Uterus (tissue), 4 donors: ENCODE results near the gene DONSON. TPM values are rescaled to one million over a fixed set of nuclear protein-coding genes. Genes with fewer than 3 reads are reported as not detected.
"Not testable (repeated sequence)": the region's sequence is repeated elsewhere in the genome, so short reads cannot be mapped to it uniquely, and the experiment has no call there.

Experiments
- DNase-seq, 2 donors: peaks; one replicate each; pipeline ENCODE4 v3.0.0-alpha.2; 2019 to 2020
- H3K27ac ChIP-seq, 2 donors: fragments of 200-600 bp; sonication (generic); 1 replicate in 1 of 2; 2 replicates in 1 of 2; pipeline ENCODE4 v1.5.1; 2016 to 2018
- H3K27me3 ChIP-seq, 2 donors: fragments of 200-600 bp; sonication (generic); one replicate each; pipeline ENCODE4 v1.5.1; 2018 to 2019; ENCODE audit warnings: control low read depth in 1 of 2
- H3K36me3 ChIP-seq, 2 donors: fragments of 200-600 bp; sonication (generic); one replicate each; pipeline ENCODE4 v1.5.1; 2019; ENCODE audit warnings: control low read depth in 1 of 2
- H3K4me1 ChIP-seq, 2 donors: fragments of 200-600 bp; sonication (generic); one replicate each; pipeline ENCODE4 v1.5.1; 2018 to 2019; ENCODE audit warnings: control low read depth in 1 of 2
- H3K4me3 ChIP-seq, 2 donors: fragments of 200-600 bp; sonication (generic); 1 replicate in 1 of 2; 2 replicates in 1 of 2; pipeline ENCODE4 v1.5.1; 2018 to 2019; ENCODE audit warnings: mild to moderate bottlenecking in 1 of 2
- H3K9me3 ChIP-seq, 2 donors: fragments of 200-600 bp; sonication (generic); one replicate each; pipeline ENCODE4 v1.5.1; 2019; ENCODE audit warnings: control low read depth in 1 of 2
- CTCF ChIP-seq, 4 experiments: fragments of 200-600 bp in 2 of 4; fragments of 450-650 bp in 2 of 4; sonication (generic) in 2 of 4; IDR thresholded peaks; one replicate each; pipeline ENCODE4 v1.5.1; 2016 to 2019; ENCODE audit warnings: antibody characterized with exemption in 4 of 4, mild to moderate bottlenecking in 2 of 4, moderate library complexity in 1 of 4
- POLR2A ChIP-seq, 2 donors: fragments of 450-650 bp; IDR thresholded peaks; one replicate each; pipeline ENCODE4 v1.6.1; 2016; ENCODE audit warnings: antibody characterized with exemption in 2 of 2, mild to moderate bottlenecking in 1 of 2, moderate library complexity in 1 of 2
- intact Hi-C: fragments of 100-400 bp; cut with DNase I; formaldehyde crosslinking; loops from one replicate; pipeline ENCODE4 v1.15.1; 2023; ENCODE audit warnings: low total_unique reads
- total RNA-seq, 4 donors: library from RNA; depleted of rRNA in 3 of 4; stranded (reverse); fragments of >200 nt in 3 of 4; gene quantifications; one replicate each; pipeline versions ENCODE4 v1.1.0 to v1.2.4, GENCODE V29; 2014 to 2023
- donor health status: DM: yes; HTN: yes; CAD: no.

DONSON gene
- total RNA-seq, 4 donors from 2014 or later: 7.2 to 19.8 (median 12.8) TPM

- Histone ChIP-seq H3K4me1 (no peaks in the 10 kb centered on the region), H3K9me3 (no peaks in the 10 kb centered on the region), H3K27ac (peak overlapping the region; percentile 77 to 83), H3K27me3 (no peaks in the 10 kb centered on the region), H3K36me3 (no peaks in the 10 kb centered on the region), H3K4me3 (peak overlapping the region; percentile 44 to 54)
- intact Hi-C loops: no loop called here
- TF ChIP-seq CTCF (IDR thresholded peaks at IDR 0.05) (no peak), POLR2A (IDR thresholded peaks at IDR 0.05) (no peak)
- peak; percentile 38 to 41 for DNase-seq
These were observed 546 bp downstream of the DONSON start for GRCh38 chr21:33587792-33588484.

DNA sequence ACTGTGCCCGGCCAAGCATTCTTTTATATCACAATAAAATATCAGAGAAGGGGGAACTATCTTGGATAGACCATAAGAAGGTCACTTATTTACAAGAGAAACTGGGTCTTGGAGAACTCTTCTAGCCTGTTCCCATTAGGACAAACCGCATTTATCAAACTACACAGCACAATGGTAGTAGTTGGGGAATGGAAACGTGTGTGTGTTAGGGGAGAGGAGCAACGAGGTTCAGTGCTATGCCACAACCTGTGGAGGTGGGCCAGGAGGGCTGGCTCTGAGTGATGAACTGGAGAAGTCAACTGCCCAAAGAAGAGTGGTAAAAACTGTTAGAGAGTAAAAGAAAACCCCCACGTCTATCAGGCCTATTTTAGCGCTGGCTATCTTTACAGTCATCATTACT is 1.6 kb downstream of the DONSON start:
- intact Hi-C loops: no loop called here
- Histone ChIP-seq H3K27ac (no peak overlapping the region), H3K36me3 (no peaks in the 10 kb centered on the region), H3K4me3 (no peak overlapping the region), H3K27me3 (no peaks in the 10 kb centered on the region), H3K4me1 (no peaks in the 10 kb centered on the region), H3K9me3 (no peaks in the 10 kb centered on the region)
- DNase-seq: no peak
- TF ChIP-seq POLR2A (IDR thresholded peaks at IDR 0.05) (no peak), CTCF (IDR thresholded peaks at IDR 0.05) (no peak)

GRCh38 chr21:33584455-33584854 is 4.0 kb downstream of the DONSON start:
- Histone ChIP-seq H3K27ac (no peak overlapping the region), H3K4me1 (no peaks in the 10 kb centered on the region)

DNA sequence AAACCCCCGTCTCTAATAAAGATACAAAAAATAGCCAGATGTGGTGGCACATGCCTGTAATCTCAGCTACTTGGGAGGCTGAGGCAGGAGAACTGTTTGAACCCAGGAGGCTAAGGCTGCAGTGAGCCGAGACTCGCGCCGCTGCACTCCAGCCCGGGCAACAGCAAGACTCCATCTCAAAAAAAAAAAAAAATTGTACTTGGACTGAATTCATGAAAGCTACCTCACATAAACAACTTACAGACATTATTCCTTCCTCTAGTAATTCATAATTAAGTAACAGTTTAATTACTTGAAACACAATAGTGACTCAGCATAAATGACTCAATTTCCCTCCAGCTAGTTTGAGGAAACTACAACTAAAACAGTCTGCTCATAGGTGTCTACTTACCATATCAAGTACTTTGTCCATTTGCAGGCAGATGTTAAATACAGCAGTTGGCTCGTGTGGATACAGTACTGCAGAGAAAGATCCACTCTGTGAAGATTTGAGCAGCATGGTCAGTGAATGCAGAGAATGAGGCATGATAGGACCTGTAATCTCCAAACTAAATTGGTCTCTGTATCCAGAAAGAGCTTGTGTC is 9.4 kb downstream of the DONSON start:
- Histone ChIP-seq H3K27ac (peak overlapping the region in 1 of 2 donors; percentile 13), H3K27me3 (no peaks in the 10 kb centered on the region), H3K4me1 (no peaks in the 10 kb centered on the region), H3K9me3 (no peaks in the 10 kb centered on the region), H3K4me3 (no peak overlapping the region), H3K36me3 (no peaks in the 10 kb centered on the region)
- intact Hi-C loops: no loop called here
- TF ChIP-seq CTCF (IDR thresholded peaks at IDR 0.05) (no peak), POLR2A (IDR thresholded peaks at IDR 0.05) (no peak)
- DNase-seq: no peak

More at GRCh38 chr21:33584455-33584854, 4.0 kb downstream of the DONSON start:
- H3K4me3 ChIP-seq: no peak overlapping the region
- no peaks in the 10 kb centered on the region for H3K9me3 ChIP-seq
- intact Hi-C loops: no loop called here
- no peak for DNase-seq
- no peak for TF ChIP-seq CTCF (IDR thresholded peaks at IDR 0.05)
- TF ChIP-seq POLR2A (IDR thresholded peaks at IDR 0.05): no peak
- H3K36me3 ChIP-seq: no peaks in the 10 kb centered on the region
- H3K27me3 ChIP-seq: no peaks in the 10 kb centered on the region

DNA sequence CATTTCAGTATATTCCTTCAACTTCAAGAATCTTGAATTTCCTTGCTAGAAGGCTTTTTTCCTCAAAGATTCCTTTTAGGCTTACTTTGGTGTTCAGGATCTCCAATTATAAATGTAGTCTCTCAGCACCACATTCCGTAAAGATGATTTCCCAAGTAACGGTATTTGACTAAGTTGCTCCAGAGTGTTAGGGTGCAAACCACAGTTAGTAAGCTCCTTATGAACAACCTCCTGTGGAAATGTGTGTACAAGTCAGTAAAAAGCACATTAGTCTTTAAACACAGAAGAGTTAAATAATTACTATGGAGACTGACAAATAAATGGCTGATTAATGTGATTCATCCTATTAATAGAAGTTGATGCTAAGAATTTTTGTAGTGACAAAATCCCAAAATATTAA is 10.3 kb downstream of the DONSON start:
- H3K36me3 ChIP-seq: no peaks in the 10 kb centered on the region
- intact Hi-C loops: no loop called here
- H3K4me3 ChIP-seq: no peak overlapping the region
- TF ChIP-seq CTCF (IDR thresholded peaks at IDR 0.05): no peak
- no peak for TF ChIP-seq POLR2A (IDR thresholded peaks at IDR 0.05)
- H3K9me3 ChIP-seq: no peaks in the 10 kb centered on the region
- H3K27ac ChIP-seq: peak overlapping the region in 1 of 2 donors; percentile 13
- DNase-seq: no peak
- no peaks in the 10 kb centered on the region for H3K4me1 ChIP-seq
- no peaks in the 10 kb centered on the region for H3K27me3 ChIP-seq

DNA sequence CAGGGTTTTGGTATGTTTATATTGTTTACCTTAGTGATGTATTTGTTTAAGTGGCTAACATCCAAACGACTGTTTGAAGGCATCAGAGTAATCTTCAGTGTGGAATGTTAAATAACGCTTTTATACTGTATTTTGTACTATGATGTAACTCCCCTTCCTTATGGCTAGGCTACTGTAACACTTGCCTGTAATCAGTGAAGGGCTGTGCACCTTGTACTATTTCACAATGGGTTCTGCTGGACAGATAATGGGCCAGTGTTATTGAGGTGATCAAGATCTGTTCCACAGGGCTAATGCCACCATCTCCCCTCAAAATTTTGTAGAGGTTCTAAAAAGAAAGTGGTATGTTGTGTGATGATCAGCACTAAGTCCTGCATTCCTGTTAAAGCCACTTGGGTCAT is 11.7 kb downstream of the DONSON start:
- intact Hi-C loops, H3K27me3 ChIP-seq, H3K27ac ChIP-seq: not testable (repeated sequence)

More for the DNA sequence above, 11.7 kb downstream of the DONSON start:
- not testable (repeated sequence) for DNase-seq, H3K4me1 ChIP-seq, H3K4me3 ChIP-seq, H3K36me3 ChIP-seq, H3K9me3 ChIP-seq
